ENCODE data around the gene SNRPA.

The SNRPA gene

GRCh38 chr19:40741527-40742390, 9.2 kb upstream of the SNRPA start:
- no peak for TF ChIP-seq CTCF (IDR thresholded peaks at IDR 0.05; ENCODE audit: low read depth, low read length, missing control alignments)
- no peak overlapping the region for H3K4me3 ChIP-seq (ENCODE audit: low read depth, low read length)
- DNase-seq (ENCODE audit: low read depth) = no peak

GRCh38 chr19:40742477-40742876, 8.5 kb upstream of the SNRPA start:
- TF ChIP-seq CTCF (IDR thresholded peaks at IDR 0.05; ENCODE audit: low read depth, low read length, missing control alignments) = no peak
- H3K4me3 ChIP-seq (ENCODE audit: low read depth, low read length) = no peak overlapping the region
- DNase-seq (ENCODE audit: low read depth) = no peak

GRCh38 chr19:40742886-40743285, 8.1 kb upstream of the SNRPA start:
- DNase-seq (ENCODE audit: low read depth) = no peak

GRCh38 chr19:40743926-40744325, 7.1 kb upstream of the SNRPA start:
- TF ChIP-seq CTCF (IDR thresholded peaks at IDR 0.05; ENCODE audit: low read depth, low read length, missing control alignments) = no peak
- H3K4me3 ChIP-seq (ENCODE audit: low read depth, low read length) = no peak overlapping the region
- no peak for DNase-seq (ENCODE audit: low read depth)

More at GRCh38 chr19:40742886-40743285, 8.1 kb upstream of the SNRPA start:
- TF ChIP-seq CTCF (IDR thresholded peaks at IDR 0.05; ENCODE audit: low read depth, low read length, missing control alignments) = no peak
- no peak overlapping the region for H3K4me3 ChIP-seq (ENCODE audit: low read depth, low read length)

- DNase-seq (ENCODE audit: low read depth) = no peak
- peak; percentile 45 for TF ChIP-seq CTCF (IDR thresholded peaks at IDR 0.05; ENCODE audit: low read depth, low read length, missing control alignments)
- no peak overlapping the region for H3K4me3 ChIP-seq (ENCODE audit: low read depth, low read length)
These were observed 6.2 kb upstream of the SNRPA start for GRCh38 chr19:40744554-40745401.

GRCh38 chr19:40745402-40745780, 5.6 kb upstream of the SNRPA start:
- H3K4me3 ChIP-seq (ENCODE audit: low read depth, low read length) = no peak overlapping the region
- TF ChIP-seq CTCF (IDR thresholded peaks at IDR 0.05; ENCODE audit: low read depth, low read length, missing control alignments) = no peak
- DNase-seq (ENCODE audit: low read depth) = no peak

All from GM12864 (cell line).